H1 (cell line): ENCODE data around the gene MAPRE3. TPM values are rescaled to one million over a fixed set of nuclear protein-coding genes. Genes with fewer than 3 reads are reported as not detected.

Experiments
- CTCF ChIA-PET: fragments of 300-600 bp; sonication (Branson Sonifier 250); formaldehyde crosslinking; loops from one replicate; lab custom pipeline; 2021; ENCODE audit not compliant: partially characterized antibody; lab: Charles Lee
- POLR2A ChIA-PET: fragments of 300-600 bp; sonication (Branson Sonifier 250); formaldehyde crosslinking; loops from one replicate; lab custom pipeline; 2021; ENCODE audit warnings: inconsistent platforms; ENCODE audit not compliant: partially characterized antibody; lab: Charles Lee
- DNase-seq, 2 experiments: peaks; one replicate each; pipeline versions ENCODE4 v3.0.0 to v3.0.0-alpha.2; 2010 to 2022; ENCODE audit warnings: low spot score in 2 of 2, low read depth in 1 of 2, mixed read lengths in 1 of 2
- FAIRE-seq: peaks from 2 replicates; lab custom pipeline; 2011; peaks lifted over from hg19 to GRCh38; lab: Jason Lieb, UNC
- H2AFZ ChIP-seq: 2 replicates; pipeline ENCODE4 v1.8.1; 2012; ENCODE audit warnings: low read length, inconsistent platforms
- H2AK5ac ChIP-seq: 2 replicates; pipeline ENCODE4 v1.6.1; 2013; ENCODE audit warnings: low read depth, low read length
- H2BK120ac ChIP-seq: replicated peaks from 2 replicates; pipeline ENCODE3; 2013; ENCODE audit warnings: low read depth, low read length, inconsistent platforms
- H2BK12ac ChIP-seq: 2 replicates; pipeline ENCODE4 v1.6.1; 2013; ENCODE audit warnings: low read depth, low read length
- H2BK15ac ChIP-seq: 2 replicates; pipeline ENCODE4 v1.6.1; 2013; ENCODE audit warnings: low read length
- H2BK20ac ChIP-seq: 2 replicates; pipeline ENCODE4 v1.6.1; 2013; ENCODE audit warnings: low read length
- H2BK5ac ChIP-seq: 2 replicates; pipeline ENCODE4 v1.6.1; 2013; ENCODE audit warnings: low read depth, low read length
- H3K14ac ChIP-seq: 2 replicates; pipeline ENCODE4 v1.6.1; 2013; ENCODE audit warnings: inconsistent platforms; ENCODE audit not compliant: insufficient read length
- H3K18ac ChIP-seq: 2 replicates; pipeline ENCODE4 v1.6.1; 2013; ENCODE audit warnings: low read length; ENCODE audit errors: extremely low read depth
- H3K23ac ChIP-seq: 2 replicates; pipeline ENCODE4 v1.6.1; 2013; ENCODE audit warnings: inconsistent platforms; ENCODE audit not compliant: insufficient read length
- H3K23me2 ChIP-seq: 2 replicates; pipeline ENCODE4 v1.6.1; 2013; ENCODE audit warnings: low read depth, low read length
- H3K27ac ChIP-seq: 2 replicates; pipeline ENCODE4 v1.6.1; 2011; ENCODE audit warnings: low read depth, low read length, inconsistent platforms
- H3K27me3 ChIP-seq, 4 experiments: replicated peaks in 1 of 4; 1 replicate in 1 of 4; 2 replicates in 3 of 4; pipeline versions ENCODE4 v1.6.1 to v1.8.1; 2011 to 2013; ENCODE audit warnings: low read length in 3 of 4, mild to moderate bottlenecking in 3 of 4, inconsistent platforms in 2 of 4, mixed read lengths in 2 of 4, moderate library complexity in 1 of 4; ENCODE audit not compliant: control insufficient read depth in 3 of 4, insufficient read depth in 3 of 4; ENCODE audit errors: extremely low read depth in 1 of 4
- H3K36me3 ChIP-seq, 4 experiments: 2 replicates each; pipeline versions ENCODE4 v1.6.1 to v1.8.1; 2011 to 2013; ENCODE audit warnings: mild to moderate bottlenecking in 4 of 4, low read length in 3 of 4, moderate library complexity in 2 of 4, control low read depth in 1 of 4, inconsistent platforms in 1 of 4; ENCODE audit not compliant: insufficient read depth in 4 of 4, control insufficient read depth in 2 of 4
- H3K4ac ChIP-seq: replicated peaks from 2 replicates; pipeline ENCODE3; 2013; ENCODE audit warnings: low read length, low read depth, mixed read lengths, inconsistent platforms; ENCODE audit not compliant: insufficient read length
- H3K4me1 ChIP-seq, 4 experiments: replicated peaks in 1 of 4; 1 replicate in 1 of 4; 2 replicates in 3 of 4; pipeline versions ENCODE4 v1.6.1 to v1.8.1; 2011 to 2013; ENCODE audit warnings: low read length in 3 of 4, inconsistent platforms in 2 of 4, mixed read lengths in 1 of 4; ENCODE audit not compliant: insufficient read depth in 4 of 4, control insufficient read depth in 3 of 4
- H3K4me2 ChIP-seq, 2 experiments: 2 replicates each; pipeline versions ENCODE4 v1.6.1 to v1.8.1; 2011 to 2013; ENCODE audit warnings: low read depth in 2 of 2, low read length in 2 of 2, control low read depth in 1 of 2, inconsistent platforms in 1 of 2, mild to moderate bottlenecking in 1 of 2; ENCODE audit not compliant: insufficient read depth in 1 of 2
- H3K4me3 ChIP-seq, 4 experiments: fragments of 200-600, 300-600 bp in 1 of 4; sonication (generic), shearing (Covaris generic), sonication (Bioruptor Twin) in 1 of 4; 2 replicates each; pipeline versions ENCODE4 v1.5.1 to v1.8.1; 2011 to 2016; ENCODE audit warnings: low read length in 4 of 4, low read depth in 3 of 4, control low read depth in 2 of 4, inconsistent platforms in 2 of 4, mild to moderate bottlenecking in 2 of 4, mixed read lengths in 1 of 4, moderate library complexity in 1 of 4; ENCODE audit not compliant: insufficient read depth in 2 of 4; ENCODE audit errors: extremely low read depth in 1 of 4
- H3K56ac ChIP-seq: replicated peaks from 2 replicates; pipeline ENCODE3; 2013; ENCODE audit warnings: low read depth, mild to moderate bottlenecking, mixed read lengths, low read length, inconsistent platforms; ENCODE audit not compliant: insufficient read length
- H3K79me1 ChIP-seq: 2 replicates; pipeline ENCODE4 v1.6.1; 2013; ENCODE audit warnings: low read depth, low read length, control low read depth
- H3K79me2 ChIP-seq, 2 experiments: 2 replicates each; pipeline versions ENCODE4 v1.6.1 to v1.8.1; 2012 to 2013; ENCODE audit warnings: low read length in 2 of 2, mild to moderate bottlenecking in 2 of 2, inconsistent platforms in 1 of 2; ENCODE audit not compliant: insufficient read depth in 2 of 2, control insufficient read depth in 1 of 2
- H3K9ac ChIP-seq, 4 experiments: replicated peaks in 1 of 4; 1 replicate in 1 of 4; 2 replicates in 3 of 4; pipeline versions ENCODE4 v1.6.1 to v1.8.1; 2011 to 2013; ENCODE audit warnings: low read depth in 3 of 4, low read length in 3 of 4, control low read depth in 2 of 4, mild to moderate bottlenecking in 2 of 4, moderate library complexity in 2 of 4, inconsistent platforms in 1 of 4; ENCODE audit errors: extremely low read depth in 1 of 4
- H3K9me3 ChIP-seq, 2 experiments: 2 replicates each; pipeline versions ENCODE4 v1.6.1 to v1.8.1; 2012 to 2013; ENCODE audit warnings: mild to moderate bottlenecking in 2 of 2, moderate library complexity in 2 of 2, control low read depth in 1 of 2, inconsistent platforms in 1 of 2, low read depth in 1 of 2, low read length in 1 of 2, mixed read lengths in 1 of 2; ENCODE audit not compliant: insufficient read depth in 2 of 2
- H4K20me1 ChIP-seq, 2 experiments: replicated peaks in 1 of 2; 2 replicates each; pipeline versions ENCODE3 to v1.8.1; 2011 to 2013; ENCODE audit warnings: inconsistent platforms in 2 of 2, low read length in 2 of 2, mild to moderate bottlenecking in 1 of 2; ENCODE audit not compliant: insufficient read depth in 2 of 2, control insufficient read depth in 1 of 2
- H4K5ac ChIP-seq: 2 replicates; pipeline ENCODE4 v1.6.1; 2013; ENCODE audit warnings: low read length, low read depth, mixed read lengths, inconsistent platforms; ENCODE audit not compliant: insufficient read length
- H4K8ac ChIP-seq: 2 replicates; pipeline ENCODE4 v1.8.0; 2013; ENCODE audit warnings: mild to moderate bottlenecking, moderate library complexity, low read length, inconsistent platforms; ENCODE audit not compliant: insufficient read depth; ENCODE audit errors: extremely low read depth
- H4K91ac ChIP-seq: replicated peaks from 2 replicates; pipeline ENCODE3; 2013; ENCODE audit warnings: low read length, mixed read lengths, inconsistent platforms; ENCODE audit not compliant: insufficient read length
- BACH1 ChIP-seq: IDR thresholded peaks from 2 replicates; pipeline ENCODE4 v1.6.1; 2012; ENCODE audit warnings: low read length, improper control_type of control experiment
- EZH2 ChIP-seq: fragments of 200-600 bp; sonication (generic); IDR thresholded peaks from 2 replicates; pipeline ENCODE4 v1.7.1; 2012; ENCODE audit warnings: low read depth, mild to moderate bottlenecking, moderate library complexity, low read length, inconsistent platforms; ENCODE audit not compliant: severe bottlenecking
- HDAC2 ChIP-seq, 2 experiments: fragments of 300-600 bp in 1 of 2; sonication (generic) in 1 of 2; IDR thresholded peaks; 2 replicates each; pipeline ENCODE4 v1.6.1; 2011 to 2012; ENCODE audit warnings: low read depth in 2 of 2, low read length in 2 of 2, mild to moderate bottlenecking in 2 of 2, moderate library complexity in 2 of 2, borderline replicate concordance in 1 of 2, inconsistent platforms in 1 of 2
- NANOG ChIP-seq: IDR thresholded peaks from 2 replicates; pipeline ENCODE4 v1.6.1; 2011; ENCODE audit warnings: low read length, low read depth, mild to moderate bottlenecking, inconsistent platforms; ENCODE audit not compliant: insufficient read depth, poor library complexity, severe bottlenecking
- PHF8 ChIP-seq: fragments of 200-600 bp; sonication (generic); conservative IDR thresholded peaks from 2 replicates; pipeline ENCODE4 v1.7.1; 2012; ENCODE audit warnings: low read depth, mild to moderate bottlenecking, inconsistent platforms, low read length, moderate library complexity
- POU5F1 ChIP-seq: IDR thresholded peaks from 2 replicates; pipeline ENCODE4 v1.6.1; 2011; ENCODE audit warnings: low read depth, mild to moderate bottlenecking, low read length, moderate library complexity
- RAD21 ChIP-seq, 2 experiments: IDR thresholded peaks in 1 of 2; conservative IDR thresholded peaks in 1 of 2; 2 replicates each; pipeline ENCODE4 v1.6.1; 2011; ENCODE audit warnings: low read depth in 2 of 2, low read length in 2 of 2, improper control_type of control experiment in 1 of 2, inconsistent platforms in 1 of 2, mild to moderate bottlenecking in 1 of 2, moderate library complexity in 1 of 2
- RNF2 ChIP-seq: fragments of 200-900, 300-1000 bp; sonication (generic); IDR thresholded peaks from 2 replicates; pipeline ENCODE4 v1.7.1; 2016; ENCODE audit warnings: borderline replicate concordance, low read depth, mild to moderate bottlenecking, antibody characterized with exemption, low read length; ENCODE audit not compliant: poor library complexity, severe bottlenecking; ENCODE audit errors: missing control alignments
- SP2 ChIP-seq: IDR thresholded peaks from 2 replicates; pipeline ENCODE4 v1.6.1; 2012; ENCODE audit warnings: mild to moderate bottlenecking, low read length, inconsistent platforms
- WGBS, 2 experiments: shearing (Covaris generic) in 1 of 2; methylation state at CpG; one replicate each; pipeline versions ENCODE4 v1.1.6 to v1.1.7; 2013 to 2015; ENCODE audit warnings: low lambda C conversion rate in 2 of 2, mixed read lengths in 2 of 2, inconsistent platforms in 1 of 2, low coverage in 1 of 2, missing lambda C conversion rate in 1 of 2; ENCODE audit not compliant: insufficient replicate concordance in 2 of 2, insufficient coverage in 1 of 2, insufficient read length in 1 of 2; ENCODE audit errors: extremely low coverage in 1 of 2, missing lambda C conversion rate in 1 of 2; 5-methylcytosine and 5-hydroxymethylcytosine counted together
- polyA plus RNA-seq, 7 experiments: library from polyadenylated mRNA; depleted of rRNA in 3 of 7; stranded (reverse) in 5 of 7; unstranded in 2 of 7; fragments of >200 nt in 5 of 7; fragments of 200-250 nt in 2 of 7; gene quantifications; 1 replicate in 5 of 7; 2 replicates in 1 of 7; 4 replicates in 1 of 7; pipeline versions ENCODE4 v1.2.1 to v1.2.3, GENCODE V29; 2011 to 2013; ENCODE audit warnings: missing spikeins in 2 of 7, mixed read lengths in 2 of 7
- total RNA-seq: library from RNA; stranded (reverse); fragmentation: NEBNext Ultra II Directional; extraction: Animal tissue kit (Norgen Biotek cat#: 25700); gene quantifications from 2 replicates; pipeline ENCODE4 v1.2.1, GENCODE V29; 2021
- TF ChIP-seq, protein P1 (sequence below): IDR thresholded peaks from 2 replicates; pipeline ENCODE4 v1.6.1; 2012; ENCODE audit warnings: inconsistent platforms
- TF ChIP-seq, protein P2 (sequence below): IDR thresholded peaks from 2 replicates; pipeline ENCODE4 v1.6.1; 2012; ENCODE audit warnings: inconsistent platforms

Gene MAPRE3
- total and polyA plus RNA-seq, 2 of the 8 experiments (the other 6 are each of a cell fraction or from before 2014, with no cell fraction given): 4.9 to 6.6 TPM

DNA sequence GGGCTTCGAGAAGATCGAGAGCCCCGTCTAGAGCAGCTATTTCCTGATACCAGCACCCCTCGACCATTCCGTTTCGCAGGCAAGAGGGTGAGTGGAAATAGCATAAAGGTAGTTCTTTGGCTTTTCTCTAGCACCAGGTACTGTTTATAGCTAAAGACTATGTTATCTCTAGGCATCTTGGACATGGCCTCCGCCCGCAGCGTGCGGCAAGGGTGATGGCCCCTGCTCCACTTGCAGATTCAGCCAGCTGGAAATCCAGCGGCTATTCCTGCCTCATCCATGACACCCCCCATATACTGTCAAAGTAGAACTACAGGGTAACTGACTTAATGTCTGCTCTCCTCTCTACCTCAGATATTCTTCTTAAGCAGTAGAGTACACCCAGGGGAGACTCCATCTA is 84.3 kb downstream of the MAPRE3 start:
- CTCF ChIA-PET: interaction anchor here (0.7 to 18.3 kb wide), 9 partner anchors 10 to 132 kb away, joined by 3 to 160 read pairs (median 4); partner anchors contain the start of genes EMILIN1, KHK and OST4
- WGBS, 2 experiments: 98% methylated on average over 11 of the region's 11 CpGs; no CpG with 5 or more reads in 1 of the 2 experiments
- Histone ChIP-seq H3K4me1 (no peaks in the 10 kb centered on the region; a peak in 4 of 7 replicates), H2BK120ac (no peak overlapping the region), H3K27me3 (no peaks in the 10 kb centered on the region), H4K5ac (no peak overlapping the region), H2AK5ac (no peak overlapping the region), H2AFZ (no peak overlapping the region), H3K9me3 (no peaks in the 10 kb centered on the region), H3K56ac (no peak overlapping the region), H3K4ac (no peak overlapping the region), H2BK12ac (no peak overlapping the region), H4K91ac (no peak overlapping the region), H3K27ac (no peak overlapping the region), H2BK20ac (no peak overlapping the region), H3K4me2 (no peak overlapping the region), H2BK15ac (no peak overlapping the region), H3K23me2 (peaks cover 9% of the 10 kb centered on the region), H3K14ac (no peak overlapping the region), H3K79me2 (no peaks in the 10 kb centered on the region), H2BK5ac (no peak overlapping the region), H3K4me3 (no peak overlapping the region), H3K79me1 (no peaks in the 10 kb centered on the region), H3K9ac (no peak overlapping the region), H3K36me3 (peaks cover 17 to 38% (median 25%) of the 10 kb centered on the region in 4 experiments), H4K8ac (no peak overlapping the region), H4K20me1 (peaks cover 0 to 7% of the 10 kb centered on the region in 2 experiments), H3K23ac (no peak overlapping the region), H3K18ac (no peak overlapping the region)
- DNase-seq: no peak
- POLR2A ChIA-PET: interaction anchor here (0.5 to 19.3 kb wide), 6 partner anchors 12 to 263 kb away, joined by 3 to 441 read pairs (median 4); partner anchors contain the start of genes CGREF1, EMILIN1 and OST4
- no peak for FAIRE-seq
- TF ChIP-seq RAD21 (IDR thresholded peaks at IDR 0.05 in 1 of 2, conservative IDR thresholded peaks at IDR 0.05 in 1 of 2; ENCODE audit: low read depth in 2 of 2, low read length in 2 of 2): no peak
- TF ChIP-seq POU5F1: no peak
- TF ChIP-seq HDAC2 (IDR thresholded peaks at IDR 0.05; ENCODE audit: borderline replicate concordance in 1 of 2, low read depth in 2 of 2, low read length in 2 of 2): no peak
- TF ChIP-seq NANOG: no peak
- TF ChIP-seq, protein P1, sequence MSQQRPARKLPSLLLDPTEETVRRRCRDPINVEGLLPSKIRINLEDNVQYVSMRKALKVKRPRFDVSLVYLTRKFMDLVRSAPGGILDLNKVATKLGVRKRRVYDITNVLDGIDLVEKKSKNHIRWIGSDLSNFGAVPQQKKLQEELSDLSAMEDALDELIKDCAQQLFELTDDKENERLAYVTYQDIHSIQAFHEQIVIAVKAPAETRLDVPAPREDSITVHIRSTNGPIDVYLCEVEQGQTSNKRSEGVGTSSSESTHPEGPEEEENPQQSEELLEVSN: no peak
- TF ChIP-seq, protein P2, sequence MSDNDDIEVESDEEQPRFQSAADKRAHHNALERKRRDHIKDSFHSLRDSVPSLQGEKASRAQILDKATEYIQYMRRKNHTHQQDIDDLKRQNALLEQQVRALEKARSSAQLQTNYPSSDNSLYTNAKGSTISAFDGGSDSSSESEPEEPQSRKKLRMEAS: no peak
- no peak for TF ChIP-seq PHF8
- no peak for TF ChIP-seq RNF2
- no peak for TF ChIP-seq SP2
- TF ChIP-seq BACH1: no peak
- TF ChIP-seq EZH2: no peak
